ENCODE measurements around the gene CEND1. TPM values are rescaled to one million over a fixed set of nuclear protein-coding genes. Genes with fewer than 3 reads are reported as not detected.

CEND1 gene
- total RNA-seq (2012; rRNA removed) (0.83 and 0.90 TPM in 2 replicates), polyA plus RNA-seq (2012; rRNA removed) (4.0 and 5.0 TPM in 2 replicates), Bru-seq, nascent RNA (percentile 23 among the genes with signal in this experiment), BruChase-seq, experiment 1, labeled RNA remaining after a 6-hour chase (percentile 25 among the genes with signal in this experiment), BruChase-seq, experiment 2, labeled RNA remaining after a 2-hour chase (percentile 20 among the genes with signal in this experiment)
- polyA plus RNA-seq (2012; cell fraction: cytosol; rRNA removed) = 3.3 and 5.1 TPM in 2 replicates
- 1.7 and 3.7 TPM in 2 replicates for polyA plus RNA-seq (2012; cell fraction: nucleus; rRNA removed; ENCODE audit: low replicate concordance)
- long read RNA-seq, partial matches to known transcripts = 0 of 5 reads
- long read RNA-seq, other reads (novel, unspliced or antisense) = 4 of 5 reads

DNA sequence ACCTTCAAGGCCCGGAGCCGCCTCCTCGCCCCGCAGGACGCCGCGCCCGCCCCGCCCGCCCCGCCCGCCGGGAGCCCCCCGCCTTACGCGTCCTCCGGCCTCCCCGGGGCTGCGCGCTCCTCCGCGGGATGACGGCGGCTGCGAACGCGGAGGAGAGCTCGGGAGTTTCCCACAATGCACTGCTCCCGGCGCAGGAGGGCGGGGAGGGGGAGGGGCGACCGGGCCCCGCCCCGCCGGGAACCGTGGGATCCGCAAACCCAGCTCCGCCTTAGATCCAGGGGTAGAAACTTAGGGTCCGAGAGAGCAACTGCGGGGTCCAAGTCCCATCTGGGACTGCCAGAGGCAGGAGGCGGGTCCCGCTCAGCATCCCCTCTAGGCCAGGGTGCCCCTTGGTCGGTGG lies at the start of gene CEND1:
Gene CEND1 (minus strand): TSS at position 148 of the 400 bp plus-strand sequence. CDS start 1,514 bp downstream, outside the sequence.
- dilution Hi-C loops (cut with HindIII; ENCODE audit: low sequenced_read_pairs, unreplicated experiment) = no loop called here
- H4K20me1 ChIP-seq (ENCODE audit: insufficient read depth, low read length) = no peaks in the 10 kb centered on the region; the same call in 1 of the 2 replicates
- H4K91ac ChIP-seq (ENCODE audit: insufficient read depth, low read depth, low read length) = no peak within 1 kb of the TSS
- ATAC-seq (ENCODE audit: low read depth) (peak; percentile 74), DNase-seq (peak; percentile 54)
- in situ Hi-C loops (cut with MboI; ENCODE audit: low sequenced_read_pairs) = no loop called here
- POLR2A ChIA-PET (ENCODE audit: unreplicated experiment) = interaction anchor here (0.6 kb wide), 1 partner anchor 54 kb away, joined by 3 read pairs; no protein-coding TSS in a partner anchor
- H3K27ac ChIP-seq (ENCODE audit: insufficient read depth, low read length) = no peak within 1 kb of the TSS
- CTCF ChIA-PET = no interaction called here
- peak within 1 kb of the TSS; percentile 16 for H2AK5ac ChIP-seq (ENCODE audit: low read depth, low read length)
- H3K4me2 ChIP-seq (ENCODE audit: low read depth, low read length) = peak within 1 kb of the TSS; percentile 66; the same call in 1 of the 2 replicates
- no peak within 1 kb of the TSS for H4K5ac ChIP-seq (ENCODE audit: low read depth, low read length)
- H3K9me1 ChIP-seq (ENCODE audit: insufficient read depth, low read length) = 0 out of 2 replicates have a peak, but pooled peaks cover 3% of the 10 kb centered on the region
- H3K56ac ChIP-seq (ENCODE audit: extremely low read depth, insufficient read depth, low read length) = no peak within 1 kb of the TSS
- H3K9me3 ChIP-seq (ENCODE audit: control insufficient read depth, insufficient read depth, low read length) = no peaks in the 10 kb centered on the region
- H3K23ac ChIP-seq (ENCODE audit: low read depth, low read length) = no peak within 1 kb of the TSS
- H3K4ac ChIP-seq (ENCODE audit: low read depth, low read length) = no peak within 1 kb of the TSS
- no peak within 1 kb of the TSS for H3K14ac ChIP-seq (replicated peaks; ENCODE audit: low read depth, low read length)
- no peak within 1 kb of the TSS; the same call in 1 of the 2 replicates for H3K4me3 ChIP-seq (ENCODE audit: insufficient read depth, low read depth, low read length)
- TF ChIP-seq MAZ (IDR thresholded peaks at IDR 0.05; ENCODE audit: borderline replicate concordance, low read depth, low read length) = peak; percentile 57; the same call in 1 of the 2 replicates
- no peak for TF ChIP-seq CHD1 (IDR thresholded peaks at IDR 0.05; ENCODE audit: low read depth, low read length)
- peak; percentile 65 for TF ChIP-seq RCOR1 (IDR thresholded peaks at IDR 0.05; ENCODE audit: insufficient replicate concordance, low read length)
- no peak within 1 kb of the TSS; a peak in 1 of 4 replicates for H4K8ac ChIP-seq (ENCODE audit: low read depth in 2 of 2, low read length in 2 of 2)
- no peak within 1 kb of the TSS for H2BK5ac ChIP-seq (ENCODE audit: low read depth, low read length, poor library complexity, severe bottlenecking)
- H3K79me1 ChIP-seq (ENCODE audit: low read depth in 1 of 2, low read length in 2 of 2) = peaks cover 0 to 12% of the 10 kb centered on the region in 2 experiments; a peak in 2 of 4 replicates
- no peak within 1 kb of the TSS for H3K9ac ChIP-seq (ENCODE audit: low read depth, low read length)
- BruUV-seq (replicated peaks) = no TSS peak
- H3K27me3 ChIP-seq (ENCODE audit: control insufficient read depth, insufficient read depth, low read length) = no peaks in the 10 kb centered on the region
- H2BK120ac ChIP-seq (ENCODE audit: low read depth, low read length) = no peak within 1 kb of the TSS
- H3K4me1 ChIP-seq (ENCODE audit: control insufficient read depth, insufficient read depth, low read length) = peaks cover 5% of the 10 kb centered on the region
- H2AK9ac ChIP-seq (replicated peaks; ENCODE audit: low read depth, low read length, poor library complexity) = peak within 1 kb of the TSS; percentile 67
- H2BK15ac ChIP-seq (ENCODE audit: low read depth, low read length) = no peak within 1 kb of the TSS
- no peak within 1 kb of the TSS for H2BK20ac ChIP-seq (ENCODE audit: low read depth, low read length)
- intact Hi-C loops (cut with micrococcal nuclease) = no loop called here
- H3K36me3 ChIP-seq (ENCODE audit: control insufficient read depth, insufficient read depth, low read length) = peaks cover 23% of the 10 kb centered on the region; the same call in 1 of the 2 replicates
- H2AFZ ChIP-seq (replicated peaks; ENCODE audit: low read length, poor library complexity) = peak within 1 kb of the TSS; percentile 86
- WGBS, 2 experiments (ENCODE audit: extremely low coverage in 2 of 2, insufficient read length in 1 of 2) = 0% methylated on average over 1 of the region's 44 CpGs; no CpG with 5 or more reads in 1 of the 2 experiments
- H3K18ac ChIP-seq (ENCODE audit: low read depth, low read length) = no peak within 1 kb of the TSS

Data from IMR-90 (cell line).